ENCODE data around the gene LRFN2.

- TF ChIP-seq CTCF (conservative IDR thresholded peaks at IDR 0.05; ENCODE audit: low read length) (peak; percentile 17), EZH2phosphoT487 (IDR thresholded peaks at IDR 0.05; ENCODE audit: borderline replicate concordance) (no peak)
Measured at GRCh38 chr6:40443842-40444241, 143.3 kb downstream of the LRFN2 start.

Measured in Loucy (cell line).